ENCODE results near the gene EFEMP1.

DNA sequence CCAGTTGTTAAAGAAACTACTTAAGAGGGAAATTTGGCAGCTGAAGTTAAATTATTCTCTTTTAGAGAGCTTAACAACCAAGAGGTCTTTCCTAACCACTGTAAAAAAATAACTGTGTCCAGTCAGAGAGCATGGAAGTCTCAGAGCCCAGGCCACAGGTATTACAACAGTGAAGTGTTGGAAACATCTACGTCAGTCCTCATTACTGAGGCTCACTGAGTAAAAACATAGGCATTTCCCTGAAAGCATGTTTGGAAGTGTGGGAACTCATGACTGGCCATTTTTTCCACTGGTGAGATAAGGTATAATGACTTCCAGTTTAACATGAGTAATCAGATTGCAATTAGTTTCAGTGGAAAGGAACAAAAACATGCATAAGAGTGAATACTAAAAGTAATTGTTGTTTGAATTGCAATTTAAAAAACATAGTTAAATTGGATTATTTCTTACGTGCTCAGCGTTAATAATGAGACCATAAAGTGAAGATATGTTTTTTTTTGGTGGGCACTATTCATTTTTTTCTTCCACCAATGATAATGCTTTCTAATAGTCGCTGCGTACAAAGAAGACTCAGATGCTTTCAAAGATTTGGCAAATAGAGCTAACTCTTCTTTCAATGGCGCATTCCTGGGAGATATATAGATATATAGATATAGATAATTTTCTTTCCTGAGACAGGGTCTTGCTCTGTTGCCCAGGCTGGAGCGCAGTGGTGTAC, 60.8 kb downstream of the EFEMP1 start:
- TF ChIP-seq POLR2A (IDR thresholded peaks at IDR 0.05) = no peak
- TF ChIP-seq, protein P1, sequence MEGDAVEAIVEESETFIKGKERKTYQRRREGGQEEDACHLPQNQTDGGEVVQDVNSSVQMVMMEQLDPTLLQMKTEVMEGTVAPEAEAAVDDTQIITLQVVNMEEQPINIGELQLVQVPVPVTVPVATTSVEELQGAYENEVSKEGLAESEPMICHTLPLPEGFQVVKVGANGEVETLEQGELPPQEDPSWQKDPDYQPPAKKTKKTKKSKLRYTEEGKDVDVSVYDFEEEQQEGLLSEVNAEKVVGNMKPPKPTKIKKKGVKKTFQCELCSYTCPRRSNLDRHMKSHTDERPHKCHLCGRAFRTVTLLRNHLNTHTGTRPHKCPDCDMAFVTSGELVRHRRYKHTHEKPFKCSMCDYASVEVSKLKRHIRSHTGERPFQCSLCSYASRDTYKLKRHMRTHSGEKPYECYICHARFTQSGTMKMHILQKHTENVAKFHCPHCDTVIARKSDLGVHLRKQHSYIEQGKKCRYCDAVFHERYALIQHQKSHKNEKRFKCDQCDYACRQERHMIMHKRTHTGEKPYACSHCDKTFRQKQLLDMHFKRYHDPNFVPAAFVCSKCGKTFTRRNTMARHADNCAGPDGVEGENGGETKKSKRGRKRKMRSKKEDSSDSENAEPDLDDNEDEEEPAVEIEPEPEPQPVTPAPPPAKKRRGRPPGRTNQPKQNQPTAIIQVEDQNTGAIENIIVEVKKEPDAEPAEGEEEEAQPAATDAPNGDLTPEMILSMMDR (IDR thresholded peaks at IDR 0.05) = no peak

Data from thyroid gland (tissue), 4 donors.